AG09319 (cell line): ENCODE measurements around the gene MAN2B2.

Experiments used
- DNase-seq: peaks from one replicate; pipeline ENCODE4 v3.0.0-alpha.2; 2010; ENCODE audit warnings: low read depth; ENCODE audit errors: extremely low read depth
- TF ChIP-seq, protein P1 (sequence below): IDR thresholded peaks from 2 replicates; pipeline ENCODE4 v1.5.1; 2011; ENCODE audit warnings: low read depth, mild to moderate bottlenecking, inconsistent platforms, low read length, moderate library complexity

The MAN2B2 gene

DNA sequence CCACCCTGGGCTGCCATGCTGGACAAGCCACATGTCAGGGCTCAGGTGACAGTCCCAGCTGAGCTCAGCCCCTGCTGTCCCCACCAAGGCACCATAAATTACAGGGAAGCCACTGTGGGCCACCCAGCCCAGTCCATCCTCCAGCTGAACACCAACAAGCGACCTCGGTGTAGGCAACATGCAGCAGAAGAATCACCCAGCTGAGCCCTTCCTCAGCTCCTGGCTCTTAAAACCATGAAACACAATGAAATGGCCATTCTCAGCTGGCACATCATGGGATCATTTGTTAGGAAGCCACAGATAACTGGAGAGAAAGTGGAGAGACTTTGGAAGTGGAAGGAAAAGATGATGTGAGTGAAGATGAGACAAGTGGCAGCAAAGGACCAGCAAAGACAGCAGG lies 23.3 kb upstream of the MAN2B2 start:
- TF ChIP-seq, protein P1, sequence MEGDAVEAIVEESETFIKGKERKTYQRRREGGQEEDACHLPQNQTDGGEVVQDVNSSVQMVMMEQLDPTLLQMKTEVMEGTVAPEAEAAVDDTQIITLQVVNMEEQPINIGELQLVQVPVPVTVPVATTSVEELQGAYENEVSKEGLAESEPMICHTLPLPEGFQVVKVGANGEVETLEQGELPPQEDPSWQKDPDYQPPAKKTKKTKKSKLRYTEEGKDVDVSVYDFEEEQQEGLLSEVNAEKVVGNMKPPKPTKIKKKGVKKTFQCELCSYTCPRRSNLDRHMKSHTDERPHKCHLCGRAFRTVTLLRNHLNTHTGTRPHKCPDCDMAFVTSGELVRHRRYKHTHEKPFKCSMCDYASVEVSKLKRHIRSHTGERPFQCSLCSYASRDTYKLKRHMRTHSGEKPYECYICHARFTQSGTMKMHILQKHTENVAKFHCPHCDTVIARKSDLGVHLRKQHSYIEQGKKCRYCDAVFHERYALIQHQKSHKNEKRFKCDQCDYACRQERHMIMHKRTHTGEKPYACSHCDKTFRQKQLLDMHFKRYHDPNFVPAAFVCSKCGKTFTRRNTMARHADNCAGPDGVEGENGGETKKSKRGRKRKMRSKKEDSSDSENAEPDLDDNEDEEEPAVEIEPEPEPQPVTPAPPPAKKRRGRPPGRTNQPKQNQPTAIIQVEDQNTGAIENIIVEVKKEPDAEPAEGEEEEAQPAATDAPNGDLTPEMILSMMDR: no peak
- no peak for DNase-seq

DNA sequence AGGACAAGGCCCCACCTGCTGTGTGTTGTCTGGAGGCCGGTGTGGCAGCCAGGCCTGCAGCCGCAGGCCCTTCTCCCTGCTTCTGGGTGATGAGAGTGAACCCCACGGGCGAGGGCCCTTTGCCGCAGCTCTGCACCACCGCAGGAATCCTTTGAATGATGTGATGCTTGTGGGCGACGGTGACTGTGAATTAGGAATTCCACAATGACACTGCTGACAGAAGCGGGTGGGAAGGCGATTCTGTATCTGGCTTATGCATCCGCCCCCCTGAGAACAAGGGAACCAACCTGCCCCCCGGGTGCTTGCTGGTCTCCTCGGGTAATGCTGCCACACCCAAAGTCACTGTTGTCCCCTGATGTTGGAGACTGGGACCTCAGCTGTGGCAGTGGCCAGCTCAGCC lies 19.5 kb upstream of the MAN2B2 start:
- DNase-seq: no peak
- TF ChIP-seq, protein P1: no peak

DNA sequence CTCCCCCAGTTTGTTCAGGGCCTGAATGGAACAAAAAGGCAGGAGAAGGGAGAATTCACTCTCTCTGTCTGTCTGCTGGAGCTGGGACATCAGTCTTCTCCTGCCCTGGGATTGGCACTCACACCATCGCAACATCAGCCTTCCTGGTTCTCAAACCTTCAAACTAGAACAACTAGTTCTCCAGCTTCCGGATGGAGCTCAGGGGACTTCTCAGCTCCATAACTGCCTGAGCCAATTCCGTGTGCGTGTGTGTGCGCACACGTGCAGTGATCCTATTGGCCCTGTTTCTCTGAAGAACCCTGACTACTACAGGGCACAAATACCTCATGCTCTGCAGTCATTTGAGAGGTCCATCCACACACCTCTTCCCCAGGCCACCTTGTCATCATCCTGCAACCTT lies 18.7 kb upstream of the MAN2B2 start:
- no peak for DNase-seq

DNA sequence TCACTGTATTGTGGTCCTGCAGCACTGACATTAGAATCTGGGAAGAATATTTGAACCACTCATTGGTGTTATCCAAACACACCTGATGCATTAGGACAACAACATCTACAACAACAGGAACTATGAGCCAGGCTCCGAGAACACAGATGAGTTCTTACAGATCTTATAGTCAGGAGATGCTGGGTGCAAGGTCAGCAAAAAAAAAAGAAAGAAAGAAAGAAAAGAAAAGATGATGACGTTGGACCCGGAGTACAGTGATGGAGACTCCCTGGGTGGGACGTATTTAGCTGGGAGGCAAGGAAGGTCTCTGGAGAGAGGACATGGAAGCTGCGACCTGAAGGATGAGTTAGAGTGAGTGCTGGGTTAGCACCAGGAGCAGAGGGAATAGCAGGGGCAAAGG lies 17.8 kb upstream of the MAN2B2 start:
- TF ChIP-seq, protein P1: no peak
- DNase-seq: no peak

More for the DNA sequence above, 18.7 kb upstream of the MAN2B2 start:
- TF ChIP-seq, protein P1: no peak

DNA sequence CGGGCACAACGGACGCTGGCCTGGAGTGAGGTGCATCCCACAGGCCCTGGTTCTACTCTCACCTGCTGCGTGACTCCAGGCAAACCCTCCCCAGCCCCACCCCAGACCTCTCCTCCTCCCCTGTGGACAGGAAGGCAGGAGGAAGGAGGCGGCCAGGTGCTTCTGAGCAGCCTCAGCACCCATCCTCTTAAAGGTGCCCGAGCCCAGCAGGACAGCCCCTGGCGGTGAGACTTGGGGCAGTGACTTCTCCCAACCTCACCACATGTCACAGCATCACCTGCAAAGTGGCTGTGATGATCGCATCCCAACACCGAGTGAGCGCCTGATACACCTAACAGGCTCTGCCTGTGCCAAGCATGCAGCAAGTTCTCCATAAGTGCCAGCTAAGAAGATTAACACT lies 17.1 kb upstream of the MAN2B2 start:
- TF ChIP-seq, protein P1: no peak
- DNase-seq: no peak

DNA sequence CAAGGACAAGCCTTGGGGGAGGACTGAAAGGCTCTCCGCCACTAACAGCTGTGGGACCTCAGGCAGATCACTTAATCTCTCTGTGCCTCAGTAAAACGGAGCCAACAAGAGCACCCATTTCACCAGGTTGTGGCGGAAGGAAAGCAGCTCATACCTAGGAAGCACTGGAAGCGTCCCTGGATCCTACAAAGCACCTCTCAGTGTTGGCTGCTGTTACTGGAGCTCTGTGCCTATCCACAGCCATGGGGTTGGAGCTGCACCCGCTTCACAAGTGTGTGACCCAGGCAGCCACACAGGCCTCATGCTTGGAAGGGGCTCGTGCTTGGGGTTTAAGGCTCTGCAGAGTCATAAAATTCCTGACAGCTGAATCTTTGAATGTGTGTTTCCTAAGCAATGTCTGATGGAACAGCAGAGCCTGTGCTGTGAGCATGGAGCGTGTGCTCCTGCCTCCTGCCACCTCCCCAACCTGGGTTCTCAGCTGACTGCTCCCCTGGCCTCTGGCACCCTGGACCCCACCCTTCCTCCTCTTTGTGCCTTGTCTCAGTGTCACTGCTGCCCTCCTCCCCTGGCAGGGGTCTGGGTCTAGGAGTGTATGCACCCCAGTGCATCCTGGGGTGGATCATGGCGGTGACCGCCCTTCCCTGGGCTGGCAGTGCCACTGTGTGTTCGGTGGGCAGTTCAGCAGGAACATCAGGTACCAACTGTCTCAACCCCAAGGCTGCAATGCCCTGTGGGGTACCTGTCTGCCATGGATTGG lies 14.4 kb upstream of the MAN2B2 start:
- DNase-seq: no peak
- TF ChIP-seq, protein P1: no peak

DNA sequence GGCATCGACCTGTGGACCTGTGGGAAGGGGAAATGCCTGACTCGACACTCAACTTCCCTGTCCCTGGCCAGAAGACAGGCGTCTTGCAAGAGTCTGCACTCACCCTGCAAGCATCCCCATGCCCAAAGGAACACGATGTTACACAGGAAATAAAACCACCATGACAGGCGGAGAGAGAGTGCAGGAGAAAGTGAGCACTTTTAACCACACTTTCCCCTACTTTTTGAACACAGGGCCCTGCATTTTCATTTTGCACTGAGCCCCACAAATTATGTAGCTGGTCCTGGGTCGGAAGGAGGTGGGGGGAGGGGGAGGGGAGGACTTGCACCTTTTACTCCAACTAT lies 13.8 kb upstream of the MAN2B2 start:
- no peak for DNase-seq
- TF ChIP-seq, protein P1: no peak
